GM19099 (cell line): ENCODE measurements around the gene TXNDC16.

ENCODE experiments used
- POLR2A ChIP-seq: IDR thresholded peaks from 3 replicates; pipeline ENCODE4 v1.6.1; 2011; ENCODE audit warnings: low read depth; ENCODE audit not compliant: insufficient read length; ENCODE audit errors: extremely low read depth

TXNDC16 gene

GRCh38 chr14:52481864-52482263, 70.4 kb downstream of the TXNDC16 start:
- no peak for TF ChIP-seq POLR2A

- TF ChIP-seq POLR2A: no peak
Measured at GRCh38 chr14:52473557-52473956, 78.7 kb downstream of the TXNDC16 start.

GRCh38 chr14:52472728-52473127, 79.6 kb downstream of the TXNDC16 start:
- no peak for TF ChIP-seq POLR2A

- no peak for TF ChIP-seq POLR2A
Measured at GRCh38 chr14:52467515-52468266, 84.6 kb downstream of the TXNDC16 start.

- no peak for TF ChIP-seq POLR2A
Measured at GRCh38 chr14:52464175-52464574, 88.1 kb downstream of the TXNDC16 start.

- TF ChIP-seq POLR2A: no peak
Measured at GRCh38 chr14:52463375-52463774, 88.9 kb downstream of the TXNDC16 start.

- no peak for TF ChIP-seq POLR2A
Measured at GRCh38 chr14:52461721-52462120, 90.6 kb downstream of the TXNDC16 start.

- no peak for TF ChIP-seq POLR2A
Measured at GRCh38 chr14:52458721-52459085, 93.6 kb downstream of the TXNDC16 start.

GRCh38 chr14:52457411-52457810, 94.9 kb downstream of the TXNDC16 start:
- TF ChIP-seq POLR2A: no peak

- TF ChIP-seq POLR2A: no peak
Measured at GRCh38 chr14:52455291-52456088, 96.8 kb downstream of the TXNDC16 start.

GRCh38 chr14:52447236-52447635, 105.1 kb downstream of the TXNDC16 start:
- no peak for TF ChIP-seq POLR2A

GRCh38 chr14:52446355-52446754, 106.0 kb downstream of the TXNDC16 start:
- no peak for TF ChIP-seq POLR2A

- no peak for TF ChIP-seq POLR2A
Measured at GRCh38 chr14:52443506-52443905, 108.8 kb downstream of the TXNDC16 start.

- TF ChIP-seq POLR2A: no peak
Measured at GRCh38 chr14:52442602-52443001, 109.7 kb downstream of the TXNDC16 start.

- TF ChIP-seq POLR2A: no peak
Measured at GRCh38 chr14:52442166-52442565, 110.1 kb downstream of the TXNDC16 start.

GRCh38 chr14:52439476-52439875, 112.8 kb downstream of the TXNDC16 start:
- TF ChIP-seq POLR2A: no peak
